WTC11 (cell line): ENCODE data around the gene SDF4. TPM values are rescaled to one million over a fixed set of nuclear protein-coding genes. Genes with fewer than 3 reads are reported as not detected.
A peak's percentile ranks its signal among the peaks of the same experiment; 100 is the strongest.

Experiments used
- ATAC-seq: fragments of 200-7000 bp; cut with Tn5 transposase; 2 replicates; pipeline ENCODE4 v1.10.0; 2021; ENCODE audit warnings: mild to moderate bottlenecking, moderate library complexity
- CTCF ChIA-PET: fragments of 300-600 bp; sonication (Branson Sonifier 250); formaldehyde crosslinking; loops from one replicate; lab custom pipeline; 2021; ENCODE audit warnings: antibody characterized with exemption; lab: Charles Lee
- POLR2A ChIA-PET: fragments of 350-600 bp; sonication (Branson Sonifier 250); formaldehyde crosslinking; loops from one replicate; lab custom pipeline; 2021; ENCODE audit warnings: antibody characterized with exemption; lab: Charles Lee
- DNase-seq: peaks from one replicate; pipeline ENCODE4 v3.0.0; 2021; ENCODE audit warnings: low spot score
- H3K27ac Mint-ChIP-seq: 2 replicates; pipeline ENCODE4 v1.8.0; 2021; ENCODE audit warnings: mixed read lengths
- H3K27me3 Mint-ChIP-seq: 2 replicates; pipeline ENCODE4 v1.8.0; 2021; ENCODE audit warnings: low read depth, mild to moderate bottlenecking, moderate library complexity, mixed read lengths
- H3K36me3 Mint-ChIP-seq: 2 replicates; pipeline ENCODE4 v1.8.0; 2021; ENCODE audit warnings: mixed read lengths
- H3K4me1 Mint-ChIP-seq: 2 replicates; pipeline ENCODE4 v1.8.0; 2022; ENCODE audit warnings: mixed read lengths
- H3K4me3 Mint-ChIP-seq: 2 replicates; pipeline ENCODE4 v1.8.0; 2021; ENCODE audit warnings: mild to moderate bottlenecking, moderate library complexity, mixed read lengths
- H3K9me3 Mint-ChIP-seq: 2 replicates; pipeline ENCODE4 v1.8.0; 2021; ENCODE audit warnings: mixed read lengths
- ETV6 ChIP-seq: sonication (generic); formaldehyde crosslinking; IDR thresholded peaks from 2 replicates; pipeline ENCODE4 v1.8.1; 2022; ENCODE audit warnings: mild to moderate bottlenecking, missing genetic modification reagents
- FOXK1 ChIP-seq: sonication (generic); formaldehyde crosslinking; IDR thresholded peaks from 2 replicates; pipeline ENCODE4 v1.8.0; 2022; ENCODE audit warnings: mild to moderate bottlenecking, moderate library complexity, missing genetic modification reagents
- FOXP1 ChIP-seq: sonication (generic); formaldehyde crosslinking; IDR thresholded peaks from 2 replicates; pipeline ENCODE4 v1.8.0; 2022; ENCODE audit warnings: missing genetic modification reagents, mild to moderate bottlenecking, moderate library complexity, borderline replicate concordance
- IRF2 ChIP-seq: sonication (generic); formaldehyde crosslinking; IDR thresholded peaks from 2 replicates; pipeline ENCODE4 v1.8.0; 2022; ENCODE audit warnings: low read depth, missing genetic modification reagents, borderline replicate concordance
- JUN ChIP-seq: sonication (generic); formaldehyde crosslinking; IDR thresholded peaks from 2 replicates; pipeline ENCODE4 v1.8.0; 2023; ENCODE audit warnings: mild to moderate bottlenecking, missing genetic modification reagents
- MYBL2 ChIP-seq: sonication (generic); formaldehyde crosslinking; IDR thresholded peaks from 2 replicates; pipeline ENCODE4 v1.8.1; 2023; ENCODE audit warnings: mild to moderate bottlenecking, moderate library complexity, missing genetic modification reagents
- NFE2L1 ChIP-seq: sonication (generic); formaldehyde crosslinking; IDR thresholded peaks from 2 replicates; pipeline ENCODE4 v1.8.1; 2023; ENCODE audit warnings: missing genetic modification reagents
- NR2C2 ChIP-seq: sonication (generic); formaldehyde crosslinking; IDR thresholded peaks from 2 replicates; pipeline ENCODE4 v1.8.0; 2022; ENCODE audit warnings: mild to moderate bottlenecking, missing genetic modification reagents
- NR3C1 ChIP-seq: sonication (generic); formaldehyde crosslinking; conservative IDR thresholded peaks from 2 replicates; pipeline ENCODE4 v1.8.1; 2023; ENCODE audit warnings: low read depth, mild to moderate bottlenecking, missing genetic modification reagents
- PRRX2 ChIP-seq: fragments of 250-450 bp; sonication (Bioruptor Pico); IDR thresholded peaks from 2 replicates; pipeline ENCODE4 v1.8.0; 2021; ENCODE audit warnings: mild to moderate bottlenecking
- SMAD3 ChIP-seq: sonication (generic); formaldehyde crosslinking; IDR thresholded peaks from 2 replicates; pipeline ENCODE4 v1.8.0; 2022; ENCODE audit warnings: missing genetic modification reagents, mild to moderate bottlenecking, borderline replicate concordance
- SP1 ChIP-seq: sonication (generic); formaldehyde crosslinking; conservative IDR thresholded peaks from 2 replicates; pipeline ENCODE4 v1.8.1; 2022; ENCODE audit warnings: missing genetic modification reagents
- TEAD1 ChIP-seq: sonication (generic); formaldehyde crosslinking; IDR thresholded peaks from 2 replicates; pipeline ENCODE4 v1.8.0; 2022; ENCODE audit warnings: mild to moderate bottlenecking, missing genetic modification reagents
- ZNF219 ChIP-seq: sonication (generic); formaldehyde crosslinking; IDR thresholded peaks from 2 replicates; pipeline ENCODE4 v1.8.0; 2023; ENCODE audit warnings: missing genetic modification reagents, mild to moderate bottlenecking, borderline replicate concordance
- total RNA-seq: library from RNA; stranded (reverse); gene quantifications from 3 replicates; pipeline ENCODE4 v1.2.3, GENCODE V29; 2021
- TF ChIP-seq, protein P1 (sequence below): sonication (generic); formaldehyde crosslinking; IDR thresholded peaks from 2 replicates; pipeline ENCODE4 v1.8.0; 2023; ENCODE audit warnings: mild to moderate bottlenecking, missing genetic modification reagents
- TF ChIP-seq, protein P2 (sequence below): sonication (generic); formaldehyde crosslinking; IDR thresholded peaks from 2 replicates; pipeline ENCODE4 v1.8.0; 2022; ENCODE audit warnings: mild to moderate bottlenecking, missing genetic modification reagents
- TF ChIP-seq, protein P3 (sequence below): sonication (generic); formaldehyde crosslinking; IDR thresholded peaks from 2 replicates; pipeline ENCODE4 v1.8.1; 2023; ENCODE audit warnings: mild to moderate bottlenecking, missing genetic modification reagents
- TF ChIP-seq, protein P4 (sequence below): sonication (generic); formaldehyde crosslinking; IDR thresholded peaks from 2 replicates; pipeline ENCODE4 v1.8.1; 2023; ENCODE audit warnings: mild to moderate bottlenecking, missing genetic modification reagents, moderate library complexity
- TF ChIP-seq, protein P5 (sequence below): sonication (generic); formaldehyde crosslinking; IDR thresholded peaks from 2 replicates; pipeline ENCODE4 v1.8.1; 2022; ENCODE audit warnings: low read depth, missing genetic modification reagents, borderline replicate concordance
- TF ChIP-seq, protein P6 (sequence below): fragments of 250-450 bp; sonication (Bioruptor Pico); IDR thresholded peaks from 2 replicates; pipeline ENCODE4 v1.9.0; 2021; ENCODE audit warnings: mild to moderate bottlenecking
- TF ChIP-seq, protein P7 (sequence below): sonication (generic); formaldehyde crosslinking; IDR thresholded peaks from 2 replicates; pipeline ENCODE4 v1.8.0; 2022; ENCODE audit warnings: mild to moderate bottlenecking, missing genetic modification reagents
- TF ChIP-seq, protein P8 (sequence below): fragments of 250-450 bp; sonication (Bioruptor Pico); IDR thresholded peaks from 2 replicates; pipeline ENCODE4 v1.9.0; 2021; ENCODE audit warnings: mild to moderate bottlenecking
- TF ChIP-seq, protein P9 (sequence below): sonication (generic); formaldehyde crosslinking; IDR thresholded peaks from 2 replicates; pipeline ENCODE4 v1.8.1; 2022; ENCODE audit warnings: mild to moderate bottlenecking, moderate library complexity, missing genetic modification reagents

The SDF4 gene
- total RNA-seq, 1 experiment from 2014 or later = 101 TPM

DNA sequence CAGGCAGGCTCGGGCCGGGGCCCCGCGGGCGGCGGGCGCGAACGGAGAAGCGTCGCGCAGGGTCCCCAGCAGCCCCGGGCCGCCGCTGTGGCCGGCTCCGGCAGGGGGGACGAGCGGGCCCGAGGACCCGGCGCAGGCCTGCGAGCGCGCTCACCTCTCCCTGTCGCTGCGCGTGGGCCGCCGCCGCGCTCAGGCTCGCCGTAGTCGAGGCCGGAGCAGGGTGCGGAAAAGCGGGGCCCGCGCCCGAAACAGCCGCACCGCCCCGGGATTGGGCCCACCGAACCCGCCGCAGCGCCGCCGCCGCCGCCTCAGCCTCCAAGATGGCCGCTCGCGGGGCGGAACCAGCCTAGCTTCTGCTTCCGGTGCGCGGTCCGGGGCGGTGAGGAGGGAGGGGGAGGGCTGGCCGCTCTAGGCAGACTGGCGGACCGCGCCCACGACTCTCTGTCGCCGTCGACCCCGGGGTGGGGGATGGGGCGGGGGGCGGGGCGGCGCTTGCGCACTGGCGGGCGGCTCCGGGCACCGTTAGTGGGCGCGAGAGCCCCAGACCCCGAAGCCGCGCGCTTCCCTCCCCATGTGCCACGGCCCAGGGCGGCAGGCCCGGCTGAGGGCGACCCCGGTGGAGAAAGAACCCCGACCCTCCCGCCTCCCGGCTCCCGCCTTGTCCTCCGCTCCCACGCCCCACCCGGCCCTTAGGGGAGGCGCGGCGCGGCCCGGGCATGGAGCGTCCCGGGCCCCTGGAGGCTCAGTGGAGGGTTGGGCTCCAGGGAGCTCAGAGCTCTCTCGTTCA is 41.9 kb upstream of the SDF4 start, which contains the start of gene UBE2J2:
Gene UBE2J2 (minus strand): TSS at position 343 of the 787 bp plus-strand sequence. CDS start 5,862 bp downstream, outside the sequence.
- DNase-seq (peak; percentile 92), ATAC-seq (peak; percentile 94)
- Mint-ChIP-seq H3K4me3 (peak within 1 kb of the TSS; percentile 84), H3K9me3 (peaks cover 5% of the 10 kb centered on the region), H3K36me3 (peaks cover 5% of the 10 kb centered on the region), H3K27me3 (no peaks in the 10 kb centered on the region), H3K4me1 (peaks cover 23% of the 10 kb centered on the region), H3K27ac (peak within 1 kb of the TSS; percentile 63)
- ChIA-PET CTCF (interaction anchor here (0.6 to 2.2 kb wide), 15 partner anchors 9 to 289 kb away, joined by 3 to 25 read pairs (median 4); no protein-coding TSS in a partner anchor), POLR2A (interaction anchor here (0.6 to 1.4 kb wide), 3 partner anchors 16 to 228 kb away, joined by 3 to 5 read pairs (median 3); no protein-coding TSS in a partner anchor)
- no peak for TF ChIP-seq SMAD3 (CRISPR knock-in tag)
- TF ChIP-seq, protein P1, sequence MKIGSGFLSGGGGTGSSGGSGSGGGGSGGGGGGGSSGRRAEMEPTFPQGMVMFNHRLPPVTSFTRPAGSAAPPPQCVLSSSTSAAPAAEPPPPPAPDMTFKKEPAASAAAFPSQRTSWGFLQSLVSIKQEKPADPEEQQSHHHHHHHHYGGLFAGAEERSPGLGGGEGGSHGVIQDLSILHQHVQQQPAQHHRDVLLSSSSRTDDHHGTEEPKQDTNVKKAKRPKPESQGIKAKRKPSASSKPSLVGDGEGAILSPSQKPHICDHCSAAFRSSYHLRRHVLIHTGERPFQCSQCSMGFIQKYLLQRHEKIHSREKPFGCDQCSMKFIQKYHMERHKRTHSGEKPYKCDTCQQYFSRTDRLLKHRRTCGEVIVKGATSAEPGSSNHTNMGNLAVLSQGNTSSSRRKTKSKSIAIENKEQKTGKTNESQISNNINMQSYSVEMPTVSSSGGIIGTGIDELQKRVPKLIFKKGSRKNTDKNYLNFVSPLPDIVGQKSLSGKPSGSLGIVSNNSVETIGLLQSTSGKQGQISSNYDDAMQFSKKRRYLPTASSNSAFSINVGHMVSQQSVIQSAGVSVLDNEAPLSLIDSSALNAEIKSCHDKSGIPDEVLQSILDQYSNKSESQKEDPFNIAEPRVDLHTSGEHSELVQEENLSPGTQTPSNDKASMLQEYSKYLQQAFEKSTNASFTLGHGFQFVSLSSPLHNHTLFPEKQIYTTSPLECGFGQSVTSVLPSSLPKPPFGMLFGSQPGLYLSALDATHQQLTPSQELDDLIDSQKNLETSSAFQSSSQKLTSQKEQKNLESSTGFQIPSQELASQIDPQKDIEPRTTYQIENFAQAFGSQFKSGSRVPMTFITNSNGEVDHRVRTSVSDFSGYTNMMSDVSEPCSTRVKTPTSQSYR (CRISPR knock-in tag) = peak; percentile 85
- peak; percentile 73; the same call in 1 of the 2 replicates for TF ChIP-seq MYBL2
- peak; percentile 93 for TF ChIP-seq SP1 (CRISPR knock-in tag)
- TF ChIP-seq JUN (CRISPR knock-in tag) = peak; percentile 74; the same call in 1 of the 2 replicates
- TF ChIP-seq FOXK1 (CRISPR knock-in tag) = peak; percentile 83
- TF ChIP-seq, protein P2, sequence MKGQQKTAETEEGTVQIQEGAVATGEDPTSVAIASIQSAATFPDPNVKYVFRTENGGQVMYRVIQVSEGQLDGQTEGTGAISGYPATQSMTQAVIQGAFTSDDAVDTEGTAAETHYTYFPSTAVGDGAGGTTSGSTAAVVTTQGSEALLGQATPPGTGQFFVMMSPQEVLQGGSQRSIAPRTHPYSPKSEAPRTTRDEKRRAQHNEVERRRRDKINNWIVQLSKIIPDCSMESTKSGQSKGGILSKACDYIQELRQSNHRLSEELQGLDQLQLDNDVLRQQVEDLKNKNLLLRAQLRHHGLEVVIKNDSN (CRISPR knock-in tag) = no peak
- TF ChIP-seq FOXP1 (CRISPR knock-in tag) = peak; percentile 76
- TF ChIP-seq, protein P3, sequence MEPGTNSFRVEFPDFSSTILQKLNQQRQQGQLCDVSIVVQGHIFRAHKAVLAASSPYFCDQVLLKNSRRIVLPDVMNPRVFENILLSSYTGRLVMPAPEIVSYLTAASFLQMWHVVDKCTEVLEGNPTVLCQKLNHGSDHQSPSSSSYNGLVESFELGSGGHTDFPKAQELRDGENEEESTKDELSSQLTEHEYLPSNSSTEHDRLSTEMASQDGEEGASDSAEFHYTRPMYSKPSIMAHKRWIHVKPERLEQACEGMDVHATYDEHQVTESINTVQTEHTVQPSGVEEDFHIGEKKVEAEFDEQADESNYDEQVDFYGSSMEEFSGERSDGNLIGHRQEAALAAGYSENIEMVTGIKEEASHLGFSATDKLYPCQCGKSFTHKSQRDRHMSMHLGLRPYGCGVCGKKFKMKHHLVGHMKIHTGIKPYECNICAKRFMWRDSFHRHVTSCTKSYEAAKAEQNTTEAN = 0 out of 2 replicates have a peak, but pooled peaks have one; percentile 16
- peak; percentile 87 for TF ChIP-seq NR2C2
- TF ChIP-seq, protein P4, sequence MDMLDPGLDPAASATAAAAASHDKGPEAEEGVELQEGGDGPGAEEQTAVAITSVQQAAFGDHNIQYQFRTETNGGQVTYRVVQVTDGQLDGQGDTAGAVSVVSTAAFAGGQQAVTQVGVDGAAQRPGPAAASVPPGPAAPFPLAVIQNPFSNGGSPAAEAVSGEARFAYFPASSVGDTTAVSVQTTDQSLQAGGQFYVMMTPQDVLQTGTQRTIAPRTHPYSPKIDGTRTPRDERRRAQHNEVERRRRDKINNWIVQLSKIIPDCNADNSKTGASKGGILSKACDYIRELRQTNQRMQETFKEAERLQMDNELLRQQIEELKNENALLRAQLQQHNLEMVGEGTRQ = peak; percentile 53
- TF ChIP-seq, protein P5, sequence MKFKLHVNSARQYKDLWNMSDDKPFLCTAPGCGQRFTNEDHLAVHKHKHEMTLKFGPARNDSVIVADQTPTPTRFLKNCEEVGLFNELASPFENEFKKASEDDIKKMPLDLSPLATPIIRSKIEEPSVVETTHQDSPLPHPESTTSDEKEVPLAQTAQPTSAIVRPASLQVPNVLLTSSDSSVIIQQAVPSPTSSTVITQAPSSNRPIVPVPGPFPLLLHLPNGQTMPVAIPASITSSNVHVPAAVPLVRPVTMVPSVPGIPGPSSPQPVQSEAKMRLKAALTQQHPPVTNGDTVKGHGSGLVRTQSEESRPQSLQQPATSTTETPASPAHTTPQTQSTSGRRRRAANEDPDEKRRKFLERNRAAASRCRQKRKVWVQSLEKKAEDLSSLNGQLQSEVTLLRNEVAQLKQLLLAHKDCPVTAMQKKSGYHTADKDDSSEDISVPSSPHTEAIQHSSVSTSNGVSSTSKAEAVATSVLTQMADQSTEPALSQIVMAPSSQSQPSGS (CRISPR knock-in tag) = no peak
- TF ChIP-seq, protein P6, sequence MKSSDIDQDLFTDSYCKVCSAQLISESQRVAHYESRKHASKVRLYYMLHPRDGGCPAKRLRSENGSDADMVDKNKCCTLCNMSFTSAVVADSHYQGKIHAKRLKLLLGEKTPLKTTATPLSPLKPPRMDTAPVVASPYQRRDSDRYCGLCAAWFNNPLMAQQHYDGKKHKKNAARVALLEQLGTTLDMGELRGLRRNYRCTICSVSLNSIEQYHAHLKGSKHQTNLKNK = no peak
- peak; percentile 75; the same call in 1 of the 2 replicates for TF ChIP-seq TEAD1 (CRISPR knock-in tag)
- 0 out of 2 replicates have a peak, but pooled peaks have one; percentile 75 for TF ChIP-seq NR3C1 (CRISPR knock-in tag)
- no peak for TF ChIP-seq PRRX2 (CRISPR knock-in tag)
- 0 out of 2 replicates have a peak, but pooled peaks have one; percentile 43 for TF ChIP-seq NFE2L1 (CRISPR knock-in tag)
- peak; percentile 46; the same call in 1 of the 2 replicates for TF ChIP-seq ZNF219
- peak; percentile 62 for TF ChIP-seq ETV6 (CRISPR knock-in tag)
- TF ChIP-seq, protein P7, sequence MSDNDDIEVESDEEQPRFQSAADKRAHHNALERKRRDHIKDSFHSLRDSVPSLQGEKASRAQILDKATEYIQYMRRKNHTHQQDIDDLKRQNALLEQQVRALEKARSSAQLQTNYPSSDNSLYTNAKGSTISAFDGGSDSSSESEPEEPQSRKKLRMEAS (CRISPR knock-in tag) = 0 out of 2 replicates have a peak, but pooled peaks have one; percentile 19
- TF ChIP-seq, protein P8, sequence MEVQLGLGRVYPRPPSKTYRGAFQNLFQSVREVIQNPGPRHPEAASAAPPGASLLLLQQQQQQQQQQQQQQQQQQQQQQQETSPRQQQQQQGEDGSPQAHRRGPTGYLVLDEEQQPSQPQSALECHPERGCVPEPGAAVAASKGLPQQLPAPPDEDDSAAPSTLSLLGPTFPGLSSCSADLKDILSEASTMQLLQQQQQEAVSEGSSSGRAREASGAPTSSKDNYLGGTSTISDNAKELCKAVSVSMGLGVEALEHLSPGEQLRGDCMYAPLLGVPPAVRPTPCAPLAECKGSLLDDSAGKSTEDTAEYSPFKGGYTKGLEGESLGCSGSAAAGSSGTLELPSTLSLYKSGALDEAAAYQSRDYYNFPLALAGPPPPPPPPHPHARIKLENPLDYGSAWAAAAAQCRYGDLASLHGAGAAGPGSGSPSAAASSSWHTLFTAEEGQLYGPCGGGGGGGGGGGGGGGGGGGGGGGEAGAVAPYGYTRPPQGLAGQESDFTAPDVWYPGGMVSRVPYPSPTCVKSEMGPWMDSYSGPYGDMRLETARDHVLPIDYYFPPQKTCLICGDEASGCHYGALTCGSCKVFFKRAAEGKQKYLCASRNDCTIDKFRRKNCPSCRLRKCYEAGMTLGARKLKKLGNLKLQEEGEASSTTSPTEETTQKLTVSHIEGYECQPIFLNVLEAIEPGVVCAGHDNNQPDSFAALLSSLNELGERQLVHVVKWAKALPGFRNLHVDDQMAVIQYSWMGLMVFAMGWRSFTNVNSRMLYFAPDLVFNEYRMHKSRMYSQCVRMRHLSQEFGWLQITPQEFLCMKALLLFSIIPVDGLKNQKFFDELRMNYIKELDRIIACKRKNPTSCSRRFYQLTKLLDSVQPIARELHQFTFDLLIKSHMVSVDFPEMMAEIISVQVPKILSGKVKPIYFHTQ (CRISPR knock-in tag) = no peak
- TF ChIP-seq IRF2 (CRISPR knock-in tag) = no peak
- TF ChIP-seq, protein P9, sequence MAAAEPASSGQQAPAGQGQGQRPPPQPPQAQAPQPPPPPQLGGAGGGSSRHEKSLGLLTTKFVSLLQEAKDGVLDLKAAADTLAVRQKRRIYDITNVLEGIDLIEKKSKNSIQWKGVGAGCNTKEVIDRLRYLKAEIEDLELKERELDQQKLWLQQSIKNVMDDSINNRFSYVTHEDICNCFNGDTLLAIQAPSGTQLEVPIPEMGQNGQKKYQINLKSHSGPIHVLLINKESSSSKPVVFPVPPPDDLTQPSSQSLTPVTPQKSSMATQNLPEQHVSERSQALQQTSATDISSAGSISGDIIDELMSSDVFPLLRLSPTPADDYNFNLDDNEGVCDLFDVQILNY = peak; percentile 37; the same call in 1 of the 2 replicates
